K562 (cell line): Measurements from ENCODE around the gene C6orf89. TPM values are rescaled to one million over a fixed set of nuclear protein-coding genes. Genes with fewer than 3 reads are reported as not detected.

Source experiments
- CBX1 ChIP-seq: sonication (generic); IDR thresholded peaks from 2 replicates; pipeline ENCODE4 v1.6.1; 2016; ENCODE audit warnings: antibody characterized with exemption, low read depth, mild to moderate bottlenecking
- CBX5 ChIP-seq: IDR thresholded peaks from 2 replicates; pipeline ENCODE4 v1.6.1; 2014; ENCODE audit warnings: low read depth, borderline replicate concordance
- FOXM1 ChIP-seq, 2 experiments: fragments of 450-650 bp in 1 of 2; sonication (generic) in 1 of 2; formaldehyde crosslinking in 1 of 2; IDR thresholded peaks; 2 replicates each; pipeline versions ENCODE4 v1.6.1 to v1.9.0; 2017 to 2022; ENCODE audit warnings: low read depth in 2 of 2, mild to moderate bottlenecking in 2 of 2, missing genetic modification reagents in 1 of 2, moderate library complexity in 1 of 2
- FUS ChIP-seq: fragments of 200-400 bp; formaldehyde crosslinking; optimal IDR thresholded peaks from 2 replicates; pipeline ENCODE3; 2017; ENCODE audit warnings: low read depth, low read length
- HDAC1 ChIP-seq, 2 experiments: fragments of 450-650 bp; IDR thresholded peaks; 2 replicates each; pipeline ENCODE4 v1.6.1; 2016 to 2017; ENCODE audit warnings: inconsistent platforms in 1 of 2, mild to moderate bottlenecking in 1 of 2, moderate library complexity in 1 of 2
- NCOR1 ChIP-seq: fragments of 450-650 bp; IDR thresholded peaks from 2 replicates; pipeline ENCODE4 v1.6.1; 2016; ENCODE audit warnings: mild to moderate bottlenecking, moderate library complexity
- NR4A1 ChIP-seq, 2 experiments: fragments of 250-450 bp in 1 of 2; fragments of 450-650 bp in 1 of 2; sonication (Bioruptor Pico) in 1 of 2; IDR thresholded peaks; 2 replicates each; pipeline versions ENCODE4 v1.4.0 to v1.6.1; 2016 to 2020; ENCODE audit warnings: mild to moderate bottlenecking in 2 of 2, missing compliant biosample characterization in 1 of 2, missing genetic modification characterization in 1 of 2, moderate library complexity in 1 of 2
- OTX1 ChIP-seq: fragments of 450-650 bp; formaldehyde crosslinking; IDR thresholded peaks from 2 replicates; pipeline ENCODE4 v1.4.0; 2022; ENCODE audit warnings: mild to moderate bottlenecking
- SIX5 ChIP-seq, 2 experiments: IDR thresholded peaks; 2 replicates each; pipeline ENCODE4 v1.6.1; 2011; ENCODE audit warnings: low read length in 2 of 2, borderline replicate concordance in 1 of 2, low read depth in 1 of 2, mild to moderate bottlenecking in 1 of 2, moderate library complexity in 1 of 2; ENCODE audit not compliant: insufficient read depth in 1 of 2
- SMAD2 ChIP-seq: fragments of 150-350 bp; IDR thresholded peaks from 2 replicates; pipeline ENCODE4 v1.6.1; 2014; ENCODE audit warnings: low read depth, mild to moderate bottlenecking, low read length
- TCFL5 ChIP-seq: fragments of 250-450 bp; sonication (Bioruptor Pico); conservative IDR thresholded peaks from 2 replicates; pipeline ENCODE4 v1.6.1; 2021; ENCODE audit warnings: mild to moderate bottlenecking, moderate library complexity, matching md5 sums
- TEAD4 ChIP-seq, 2 experiments: sonication (generic) in 1 of 2; formaldehyde crosslinking in 1 of 2; IDR thresholded peaks; 2 replicates each; pipeline versions ENCODE4 v1.6.1 to v1.8.0; 2012 to 2022; ENCODE audit warnings: borderline replicate concordance in 1 of 2, inconsistent platforms in 1 of 2, low read length in 1 of 2, mild to moderate bottlenecking in 1 of 2, missing genetic modification reagents in 1 of 2
- ZNF124 ChIP-seq: sonication (generic); formaldehyde crosslinking; IDR thresholded peaks from 2 replicates; pipeline ENCODE4 v1.8.1; 2022; ENCODE audit warnings: missing genetic modification reagents
- ZNF717 ChIP-seq: fragments of 250-450 bp; sonication (Bioruptor Pico); IDR thresholded peaks from 2 replicates; pipeline ENCODE4 v1.5.0; 2021
- ZNF76 ChIP-seq: fragments of 250-450 bp; sonication (Bioruptor Pico); IDR thresholded peaks from 2 replicates; pipeline ENCODE4 v1.4.0; 2020; ENCODE audit warnings: mild to moderate bottlenecking, moderate library complexity, borderline replicate concordance
- polyA plus RNA-seq, 8 experiments: library from polyadenylated mRNA; depleted of rRNA in 4 of 8; stranded (reverse) in 5 of 8; unstranded in 3 of 8; fragments of >200 nt; fragmentation: Nextera tagmentation in 2 of 8; fragmentation: Illumina TruSeq in 1 of 8; extraction: Ambion mirVana in 2 of 8; extraction: Trizol in 1 of 8; gene quantifications; 2 replicates each; pipeline versions ENCODE4 v1.2.1 to v1.2.3, GENCODE V29; 2011 to 2014; ENCODE audit warnings: inconsistent platforms in 1 of 8, missing spikeins in 1 of 8
- total RNA-seq, 7 experiments: library from RNA; depleted of rRNA in 6 of 7; stranded (reverse); fragments of >200 nt in 6 of 7; fragmentation: Illumina TruSeq in 2 of 7; extraction: Trizol in 2 of 7; gene quantifications; 2 replicates each; pipeline versions ENCODE4 v1.2.1 to v1.2.3, GENCODE V29; 2011 to 2021; ENCODE audit warnings: low replicate concordance in 1 of 7
- TF ChIP-seq, protein P1 (sequence below): fragments of 250-450 bp; sonication (Bioruptor Pico); IDR thresholded peaks from 2 replicates; pipeline ENCODE4 v1.5.1; 2021; ENCODE audit warnings: mild to moderate bottlenecking
- TF ChIP-seq, protein P2 (sequence below): fragments of 250-450 bp; sonication (Bioruptor Pico); IDR thresholded peaks from 2 replicates; pipeline ENCODE4 v1.5.0; 2020; ENCODE audit warnings: mild to moderate bottlenecking
- TF ChIP-seq, protein P3 (sequence below): sonication (generic); formaldehyde crosslinking; IDR thresholded peaks from 2 replicates; pipeline ENCODE4 v1.8.0; 2022; ENCODE audit warnings: missing genetic modification reagents, mild to moderate bottlenecking, moderate library complexity, borderline replicate concordance
- TF ChIP-seq, protein P4 (sequence below): fragments of 250-450 bp; sonication (Bioruptor Pico); IDR thresholded peaks from 2 replicates; pipeline ENCODE4 v1.4.0; 2020; ENCODE audit warnings: mild to moderate bottlenecking, moderate library complexity, borderline replicate concordance

The C6orf89 gene
- total and polyA plus RNA-seq, 9 of the 15 experiments (the other 6 are each of a cell fraction or from before 2014, with no cell fraction given), result 35.2 to 111 (median 58.5) TPM

DNA sequence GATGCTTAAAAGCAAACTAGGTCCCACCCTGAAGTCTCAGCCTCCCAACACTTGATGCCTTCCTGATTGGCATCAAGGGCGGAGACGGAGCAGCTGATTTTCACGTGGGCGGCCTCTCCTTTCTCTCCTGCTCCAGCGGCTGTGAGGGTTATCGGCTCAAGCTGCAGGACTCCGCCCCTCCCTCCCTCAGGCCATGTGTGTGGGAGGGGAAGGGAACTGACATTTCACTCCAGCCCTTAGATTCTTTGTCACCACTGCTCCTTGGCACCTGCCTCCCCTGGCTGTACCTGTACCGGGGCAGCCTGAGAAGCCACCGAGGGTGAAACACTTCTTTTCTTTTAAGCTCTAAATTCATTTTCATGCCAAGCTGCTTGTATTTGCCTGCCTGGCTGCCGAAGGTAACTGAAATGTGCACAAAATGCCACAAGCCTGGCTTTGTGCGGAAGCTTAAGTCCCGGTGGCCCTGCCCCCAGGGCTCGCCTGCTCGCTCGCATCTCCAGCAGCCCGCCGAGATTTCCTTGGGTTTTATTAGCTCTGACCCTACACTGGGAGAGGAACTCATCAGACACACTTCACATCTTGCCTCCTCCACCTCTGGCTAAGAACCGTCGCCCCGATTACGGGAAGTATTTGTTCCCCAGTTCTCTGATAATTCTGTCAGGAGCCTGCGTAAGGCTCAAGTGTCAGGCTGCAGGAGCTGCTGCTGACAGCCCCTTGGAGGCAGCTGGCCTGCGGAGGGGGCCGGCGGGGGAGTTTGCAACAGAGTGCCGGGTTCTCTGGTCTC, 36.9 kb upstream of the C6orf89 start (continued):
- TF ChIP-seq HDAC1 (IDR thresholded peaks at IDR 0.05) (peak in 1 of 2 experiments; percentile 98; a peak in 3 of 4 replicates), FUS (no peak), TCFL5 (no peak), SIX5 (IDR thresholded peaks at IDR 0.05; ENCODE audit: borderline replicate concordance in 1 of 2, insufficient read depth in 1 of 2, low read depth in 1 of 2, low read length in 2 of 2) (no peak), CBX1 (no peak), ZNF76 (CRISPR knock-in tag) (no peak), TEAD4 (IDR thresholded peaks at IDR 0.05; ENCODE audit: low read length) (peak; percentile 77), TEAD4 (CRISPR knock-in tag; IDR thresholded peaks at IDR 0.05; ENCODE audit: borderline replicate concordance) (no peak), NCOR1 (no peak; the same call in 1 of the 2 replicates), FOXM1 (IDR thresholded peaks at IDR 0.05; ENCODE audit: low read depth) (no peak), FOXM1 (CRISPR knock-in tag; IDR thresholded peaks at IDR 0.05; ENCODE audit: low read depth) (no peak), CBX5 (no peak), NR4A1 (CRISPR knock-in tag; IDR thresholded peaks at IDR 0.05) (no peak), NR4A1 (tag; IDR thresholded peaks at IDR 0.05) (no peak), ZNF124 (CRISPR knock-in tag) (no peak), ZNF717 (CRISPR knock-in tag) (no peak), SMAD2 (no peak), OTX1 (CRISPR knock-in tag) (no peak)
- TF ChIP-seq, protein P1, sequence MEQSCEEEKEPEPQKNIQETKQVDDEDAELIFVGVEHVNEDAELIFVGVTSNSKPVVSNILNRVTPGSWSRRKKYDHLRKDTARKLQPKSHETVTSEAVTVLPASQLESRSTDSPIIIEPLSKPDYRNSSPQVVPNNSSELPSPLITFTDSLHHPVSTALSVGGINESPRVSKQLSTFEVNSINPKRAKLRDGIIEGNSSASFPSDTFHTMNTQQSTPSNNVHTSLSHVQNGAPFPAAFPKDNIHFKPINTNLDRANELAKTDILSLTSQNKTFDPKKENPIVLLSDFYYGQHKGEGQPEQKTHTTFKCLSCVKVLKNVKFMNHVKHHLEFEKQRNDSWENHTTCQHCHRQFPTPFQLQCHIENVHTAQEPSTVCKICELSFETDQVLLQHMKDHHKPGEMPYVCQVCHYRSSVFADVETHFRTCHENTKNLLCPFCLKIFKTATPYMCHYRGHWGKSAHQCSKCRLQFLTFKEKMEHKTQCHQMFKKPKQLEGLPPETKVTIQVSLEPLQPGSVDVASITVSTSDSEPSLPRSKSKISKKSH (CRISPR knock-in tag), result no peak
- TF ChIP-seq, protein P2, sequence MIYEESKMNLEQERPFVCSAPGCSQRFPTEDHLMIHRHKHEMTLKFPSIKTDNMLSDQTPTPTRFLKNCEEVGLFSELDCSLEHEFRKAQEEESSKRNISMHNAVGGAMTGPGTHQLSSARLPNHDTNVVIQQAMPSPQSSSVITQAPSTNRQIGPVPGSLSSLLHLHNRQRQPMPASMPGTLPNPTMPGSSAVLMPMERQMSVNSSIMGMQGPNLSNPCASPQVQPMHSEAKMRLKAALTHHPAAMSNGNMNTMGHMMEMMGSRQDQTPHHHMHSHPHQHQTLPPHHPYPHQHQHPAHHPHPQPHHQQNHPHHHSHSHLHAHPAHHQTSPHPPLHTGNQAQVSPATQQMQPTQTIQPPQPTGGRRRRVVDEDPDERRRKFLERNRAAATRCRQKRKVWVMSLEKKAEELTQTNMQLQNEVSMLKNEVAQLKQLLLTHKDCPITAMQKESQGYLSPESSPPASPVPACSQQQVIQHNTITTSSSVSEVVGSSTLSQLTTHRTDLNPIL (CRISPR knock-in tag), result no peak
- TF ChIP-seq, protein P3, sequence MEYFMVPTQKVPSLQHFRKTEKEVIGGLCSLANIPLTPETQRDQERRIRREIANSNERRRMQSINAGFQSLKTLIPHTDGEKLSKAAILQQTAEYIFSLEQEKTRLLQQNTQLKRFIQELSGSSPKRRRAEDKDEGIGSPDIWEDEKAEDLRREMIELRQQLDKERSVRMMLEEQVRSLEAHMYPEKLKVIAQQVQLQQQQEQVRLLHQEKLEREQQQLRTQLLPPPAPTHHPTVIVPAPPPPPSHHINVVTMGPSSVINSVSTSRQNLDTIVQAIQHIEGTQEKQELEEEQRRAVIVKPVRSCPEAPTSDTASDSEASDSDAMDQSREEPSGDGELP (CRISPR knock-in tag), result peak; percentile 100
- TF ChIP-seq, protein P4, sequence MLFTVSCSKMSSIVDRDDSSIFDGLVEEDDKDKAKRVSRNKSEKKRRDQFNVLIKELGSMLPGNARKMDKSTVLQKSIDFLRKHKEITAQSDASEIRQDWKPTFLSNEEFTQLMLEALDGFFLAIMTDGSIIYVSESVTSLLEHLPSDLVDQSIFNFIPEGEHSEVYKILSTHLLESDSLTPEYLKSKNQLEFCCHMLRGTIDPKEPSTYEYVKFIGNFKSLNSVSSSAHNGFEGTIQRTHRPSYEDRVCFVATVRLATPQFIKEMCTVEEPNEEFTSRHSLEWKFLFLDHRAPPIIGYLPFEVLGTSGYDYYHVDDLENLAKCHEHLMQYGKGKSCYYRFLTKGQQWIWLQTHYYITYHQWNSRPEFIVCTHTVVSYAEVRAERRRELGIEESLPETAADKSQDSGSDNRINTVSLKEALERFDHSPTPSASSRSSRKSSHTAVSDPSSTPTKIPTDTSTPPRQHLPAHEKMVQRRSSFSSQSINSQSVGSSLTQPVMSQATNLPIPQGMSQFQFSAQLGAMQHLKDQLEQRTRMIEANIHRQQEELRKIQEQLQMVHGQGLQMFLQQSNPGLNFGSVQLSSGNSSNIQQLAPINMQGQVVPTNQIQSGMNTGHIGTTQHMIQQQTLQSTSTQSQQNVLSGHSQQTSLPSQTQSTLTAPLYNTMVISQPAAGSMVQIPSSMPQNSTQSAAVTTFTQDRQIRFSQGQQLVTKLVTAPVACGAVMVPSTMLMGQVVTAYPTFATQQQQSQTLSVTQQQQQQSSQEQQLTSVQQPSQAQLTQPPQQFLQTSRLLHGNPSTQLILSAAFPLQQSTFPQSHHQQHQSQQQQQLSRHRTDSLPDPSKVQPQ (CRISPR knock-in tag), result peak; percentile 87; the same call in 1 of the 2 replicates
